HepG2 (cell line): Measurements from ENCODE around the gene RPL5. TPM values are rescaled to one million over a fixed set of nuclear protein-coding genes. Genes with fewer than 3 reads are reported as not detected.

Source experiments
- BORCS8-MEF2B ChIP-seq: sonication (generic); formaldehyde crosslinking; IDR thresholded peaks from 2 replicates; pipeline ENCODE4 v1.8.0; 2022; ENCODE audit warnings: mild to moderate bottlenecking, missing genetic modification reagents
- CTCF ChIP-seq: sonication (generic); formaldehyde crosslinking; IDR thresholded peaks from 2 replicates; pipeline ENCODE4 v1.5.0; 2020; ENCODE audit warnings: mild to moderate bottlenecking, missing genetic modification reagents, moderate library complexity
- KLF16 ChIP-seq, 2 experiments: sonication (generic) in 1 of 2; formaldehyde crosslinking in 1 of 2; IDR thresholded peaks; 2 replicates each; pipeline versions ENCODE4 v1.6.1 to v1.8.0; 2016 to 2023; ENCODE audit warnings: missing genetic modification reagents in 2 of 2, missing compliant biosample characterization in 1 of 2
- MAFG ChIP-seq: sonication (generic); formaldehyde crosslinking; IDR thresholded peaks from 2 replicates; pipeline ENCODE4 v1.5.1; 2020; ENCODE audit warnings: mild to moderate bottlenecking, missing genetic modification reagents
- MAZ ChIP-seq, 2 experiments: sonication (generic) in 1 of 2; formaldehyde crosslinking in 1 of 2; IDR thresholded peaks; 2 replicates each; pipeline versions ENCODE4 v1.5.0 to v1.6.1; 2012 to 2020; ENCODE audit warnings: low read depth in 2 of 2, mild to moderate bottlenecking in 2 of 2, borderline replicate concordance in 1 of 2, improper control_type of control experiment in 1 of 2, low read length in 1 of 2, missing genetic modification reagents in 1 of 2, moderate library complexity in 1 of 2
- MLXIP ChIP-seq: sonication (generic); formaldehyde crosslinking; IDR thresholded peaks from 2 replicates; pipeline ENCODE4 v1.9.0; 2021; ENCODE audit warnings: missing genetic modification reagents, borderline replicate concordance
- MTA3 ChIP-seq: sonication (generic); formaldehyde crosslinking; IDR thresholded peaks from 2 replicates; pipeline ENCODE4 v1.4.0; 2020; ENCODE audit warnings: missing genetic modification reagents
- NFAT5 ChIP-seq: sonication (generic); formaldehyde crosslinking; IDR thresholded peaks from 2 replicates; pipeline ENCODE4 v1.4.0; 2020; ENCODE audit warnings: missing genetic modification reagents
- SOX13 ChIP-seq, 3 experiments: fragments of 450-650 bp in 1 of 3; sonication (generic) in 1 of 3; formaldehyde crosslinking in 1 of 3; IDR thresholded peaks in 2 of 3; conservative IDR thresholded peaks in 1 of 3; 2 replicates each; pipeline versions ENCODE4 v1.5.0 to v1.6.1; 2016 to 2020; ENCODE audit warnings: antibody characterized with exemption in 1 of 3, mild to moderate bottlenecking in 1 of 3, missing compliant biosample characterization in 1 of 3, missing genetic modification reagents in 1 of 3, moderate library complexity in 1 of 3
- TFDP1 ChIP-seq: IDR thresholded peaks from 2 replicates; pipeline ENCODE4 v1.6.1; 2016; ENCODE audit warnings: missing compliant biosample characterization, missing genetic modification reagents, borderline replicate concordance
- TSC22D2 ChIP-seq: sonication (generic); formaldehyde crosslinking; IDR thresholded peaks from 2 replicates; pipeline ENCODE4 v1.5.1; 2020; ENCODE audit warnings: missing genetic modification reagents, mild to moderate bottlenecking, borderline replicate concordance
- ZFAT ChIP-seq: sonication (generic); formaldehyde crosslinking; conservative IDR thresholded peaks from 2 replicates; pipeline ENCODE4 v1.8.1; 2023; ENCODE audit warnings: missing genetic modification reagents, inconsistent platforms
- ZFP90 ChIP-seq: sonication (generic); formaldehyde crosslinking; IDR thresholded peaks from 2 replicates; pipeline ENCODE4 v1.8.0; 2022; ENCODE audit warnings: missing genetic modification reagents, mild to moderate bottlenecking, inconsistent platforms, borderline replicate concordance
- ZIK1 ChIP-seq: sonication (generic); formaldehyde crosslinking; IDR thresholded peaks from 2 replicates; pipeline ENCODE4 v1.5.0; 2020; ENCODE audit warnings: mild to moderate bottlenecking, low read depth, missing genetic modification reagents, borderline replicate concordance
- ZNF747 ChIP-seq: sonication (generic); formaldehyde crosslinking; IDR thresholded peaks from 2 replicates; pipeline ENCODE4 v1.8.1; 2023; ENCODE audit warnings: missing genetic modification reagents, mild to moderate bottlenecking, borderline replicate concordance
- polyA plus RNA-seq, 8 experiments: library from polyadenylated mRNA; depleted of rRNA in 3 of 8; stranded (reverse) in 7 of 8; unstranded in 1 of 8; fragments of >200 nt; fragmentation: Illumina TruSeq in 4 of 8; extraction: Trizol in 4 of 8; gene quantifications; 2 replicates each; pipeline versions ENCODE4 v1.2.1 to v1.2.3, GENCODE V29; 2011 to 2016; ENCODE audit warnings: low read depth in 4 of 8, missing spikeins in 1 of 8, mixed read lengths in 1 of 8; ENCODE audit not compliant: insufficient read depth in 1 of 8
- total RNA-seq, 5 experiments: library from RNA; depleted of rRNA; stranded (reverse); fragments of >200 nt; fragmentation: Illumina TruSeq; extraction: Trizol; gene quantifications; 2 replicates each; pipeline ENCODE4 v1.2.3, GENCODE V29; 2016; ENCODE audit warnings: low read depth in 1 of 5

RPL5 gene
- total and polyA plus RNA-seq, 2 of the 13 experiments (the other 11 are each of a cell fraction or from before 2014, with no cell fraction given): 2,304 to 2,520 TPM

- no peak for TF ChIP-seq TSC22D2 (CRISPR knock-in tag)
- TF ChIP-seq TFDP1 (CRISPR knock-in tag): no peak
- TF ChIP-seq CTCF: peak; percentile 91
- TF ChIP-seq MAZ (IDR thresholded peaks at IDR 0.05; ENCODE audit: borderline replicate concordance, low read depth, low read length): no peak
- TF ChIP-seq MAZ (CRISPR knock-in tag; IDR thresholded peaks at IDR 0.05; ENCODE audit: low read depth): no peak
- no peak for TF ChIP-seq BORCS8-MEF2B (CRISPR knock-in tag)
- no peak for TF ChIP-seq ZIK1 (CRISPR knock-in tag)
- no peak for TF ChIP-seq ZNF747 (CRISPR knock-in tag)
- no peak for TF ChIP-seq ZFAT (CRISPR knock-in tag)
- TF ChIP-seq MTA3 (CRISPR knock-in tag): no peak
- TF ChIP-seq MLXIP (CRISPR knock-in tag): no peak
- 0 out of 4 replicates have a peak, but pooled peaks of 1 of the 2 experiments have one; percentile 40 for TF ChIP-seq KLF16 (CRISPR knock-in tag; IDR thresholded peaks at IDR 0.05)
- TF ChIP-seq SOX13 (IDR thresholded peaks at IDR 0.05): no peak
- no peak for TF ChIP-seq SOX13 (CRISPR knock-in tag; conservative IDR thresholded peaks at IDR 0.05 in 1 of 2, IDR thresholded peaks at IDR 0.05 in 1 of 2)
- no peak for TF ChIP-seq ZFP90 (CRISPR knock-in tag)
- TF ChIP-seq NFAT5 (CRISPR knock-in tag): no peak
- TF ChIP-seq MAFG (CRISPR knock-in tag): no peak
Measured at GRCh38 chr1:92858564-92859399, 26.9 kb downstream of the RPL5 start (continued).
